PFSK-1 (cell line): ENCODE data around the gene ANKS1B.

Source experiments
- FOXP2 ChIP-seq: optimal IDR thresholded peaks from 2 replicates; pipeline ENCODE3; 2011; ENCODE audit warnings: borderline replicate concordance, control low read depth, inconsistent platforms; ENCODE audit not compliant: insufficient read depth; ENCODE audit errors: extremely low read length, extremely low read depth
- POLR2AphosphoS5 ChIP-seq: IDR thresholded peaks from 2 replicates; pipeline ENCODE4 v1.6.1; 2012; ENCODE audit warnings: low read depth, mild to moderate bottlenecking, control low read depth, low read length, moderate library complexity
- SIN3A ChIP-seq: IDR thresholded peaks from 2 replicates; pipeline ENCODE4 v1.6.1; 2012; ENCODE audit warnings: mild to moderate bottlenecking, low read length, moderate library complexity, borderline replicate concordance; ENCODE audit not compliant: insufficient read depth
- TAF1 ChIP-seq: IDR thresholded peaks from 2 replicates; pipeline ENCODE4 v1.6.1; 2012; ENCODE audit warnings: low read length, control low read depth, borderline replicate concordance; ENCODE audit not compliant: insufficient read depth
- TF ChIP-seq, protein P1 (sequence below), 2 experiments: IDR thresholded peaks; 2 replicates each; pipeline versions ENCODE4 v1.6.1 to v1.8.0; 2011 to 2012; ENCODE audit warnings: low read depth in 2 of 2, low read length in 2 of 2, control low read depth in 1 of 2, inconsistent platforms in 1 of 2, mild to moderate bottlenecking in 1 of 2, moderate library complexity in 1 of 2; ENCODE audit not compliant: insufficient read depth in 1 of 2

DNA sequence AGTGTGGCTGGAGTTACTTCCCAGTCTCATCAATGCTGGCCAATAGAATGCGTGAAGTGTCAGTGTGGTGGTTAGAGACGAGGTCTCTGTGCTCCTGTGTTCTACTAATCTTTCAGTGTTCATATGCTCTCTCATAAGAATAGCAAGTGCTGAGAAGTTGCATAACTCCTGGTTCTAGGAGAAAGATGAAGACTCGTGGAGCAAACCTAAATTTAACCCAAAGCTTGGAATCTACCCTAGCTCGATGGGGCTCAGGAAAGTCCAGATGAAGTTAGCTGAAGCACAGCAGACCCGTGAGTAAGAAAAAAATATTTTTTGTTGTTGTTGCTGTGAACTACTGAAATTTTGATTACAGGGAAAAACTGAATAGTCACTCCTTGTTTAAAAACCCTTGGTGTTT lies 927.1 kb downstream of the ANKS1B start:
- no peak for TF ChIP-seq TAF1
- TF ChIP-seq, protein P1, sequence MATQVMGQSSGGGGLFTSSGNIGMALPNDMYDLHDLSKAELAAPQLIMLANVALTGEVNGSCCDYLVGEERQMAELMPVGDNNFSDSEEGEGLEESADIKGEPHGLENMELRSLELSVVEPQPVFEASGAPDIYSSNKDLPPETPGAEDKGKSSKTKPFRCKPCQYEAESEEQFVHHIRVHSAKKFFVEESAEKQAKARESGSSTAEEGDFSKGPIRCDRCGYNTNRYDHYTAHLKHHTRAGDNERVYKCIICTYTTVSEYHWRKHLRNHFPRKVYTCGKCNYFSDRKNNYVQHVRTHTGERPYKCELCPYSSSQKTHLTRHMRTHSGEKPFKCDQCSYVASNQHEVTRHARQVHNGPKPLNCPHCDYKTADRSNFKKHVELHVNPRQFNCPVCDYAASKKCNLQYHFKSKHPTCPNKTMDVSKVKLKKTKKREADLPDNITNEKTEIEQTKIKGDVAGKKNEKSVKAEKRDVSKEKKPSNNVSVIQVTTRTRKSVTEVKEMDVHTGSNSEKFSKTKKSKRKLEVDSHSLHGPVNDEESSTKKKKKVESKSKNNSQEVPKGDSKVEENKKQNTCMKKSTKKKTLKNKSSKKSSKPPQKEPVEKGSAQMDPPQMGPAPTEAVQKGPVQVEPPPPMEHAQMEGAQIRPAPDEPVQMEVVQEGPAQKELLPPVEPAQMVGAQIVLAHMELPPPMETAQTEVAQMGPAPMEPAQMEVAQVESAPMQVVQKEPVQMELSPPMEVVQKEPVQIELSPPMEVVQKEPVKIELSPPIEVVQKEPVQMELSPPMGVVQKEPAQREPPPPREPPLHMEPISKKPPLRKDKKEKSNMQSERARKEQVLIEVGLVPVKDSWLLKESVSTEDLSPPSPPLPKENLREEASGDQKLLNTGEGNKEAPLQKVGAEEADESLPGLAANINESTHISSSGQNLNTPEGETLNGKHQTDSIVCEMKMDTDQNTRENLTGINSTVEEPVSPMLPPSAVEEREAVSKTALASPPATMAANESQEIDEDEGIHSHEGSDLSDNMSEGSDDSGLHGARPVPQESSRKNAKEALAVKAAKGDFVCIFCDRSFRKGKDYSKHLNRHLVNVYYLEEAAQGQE (IDR thresholded peaks at IDR 0.05; ENCODE audit: insufficient read depth in 1 of 2, low read depth in 2 of 2, low read length in 2 of 2) = no peak
- no peak for TF ChIP-seq POLR2AphosphoS5
- no peak for TF ChIP-seq SIN3A
- TF ChIP-seq FOXP2 = no peak
